Activated T-helper 2 cell treated with anti-CD3 and anti-CD28 coated beads, Interferon-gamma antibody, Interleukin-2, Interleukin-4, amounts not matched to agents 10 μg/mL and 5 μg/mL and 100 μg/mL, durations not matched to agents 14 hours and 24 hours and 36 hours (primary cell): ENCODE measurements around the gene HAND1. TPM values are rescaled to one million over a fixed set of nuclear protein-coding genes. Genes with fewer than 3 reads are reported as not detected.

ENCODE experiments used
- DNase-seq: peaks from one replicate; pipeline ENCODE4 v3.0.0; 2021; ENCODE audit warnings: low spot score
- H3K27ac Mint-ChIP-seq: one replicate; pipeline ENCODE4 v1.8.0; 2021; ENCODE audit warnings: mixed read lengths
- H3K27me3 Mint-ChIP-seq: one replicate; pipeline ENCODE4 v1.8.0; 2021; ENCODE audit warnings: low read depth, mixed read lengths
- H3K36me3 Mint-ChIP-seq: one replicate; pipeline ENCODE4 v1.8.0; 2021; ENCODE audit warnings: low read depth, mixed read lengths
- H3K4me1 Mint-ChIP-seq: one replicate; pipeline ENCODE4 v1.8.0; 2021; ENCODE audit warnings: low read depth, mixed read lengths
- H3K4me3 Mint-ChIP-seq: one replicate; pipeline ENCODE4 v1.8.0; 2021; ENCODE audit warnings: low read depth, mild to moderate bottlenecking, moderate library complexity, mixed read lengths
- H3K9me3 Mint-ChIP-seq: one replicate; pipeline ENCODE4 v1.8.0; 2021; ENCODE audit warnings: mixed read lengths
- intact Hi-C: fragments of 100-400 bp; cut with micrococcal nuclease; formaldehyde crosslinking; loops from one replicate; pipeline ENCODE4 v1.15.1; 2023
- total RNA-seq: library from RNA; stranded (reverse); gene quantifications from 2 replicates; pipeline ENCODE4 v1.2.3, GENCODE V29; 2022

The HAND1 gene
- total RNA-seq, 1 donor from 2014 or later, result not detected

- H3K36me3 Mint-ChIP-seq, result peaks cover 5% of the 10 kb centered on the region
- H3K27me3 Mint-ChIP-seq, result peaks cover 82% of the 10 kb centered on the region
- no peak overlapping the region for H3K27ac Mint-ChIP-seq
- intact Hi-C loops, result loop anchor here (5.0 kb wide), 1 partner anchor 1253 kb away; no protein-coding TSS in a partner anchor
- no peak overlapping the region for H3K4me3 Mint-ChIP-seq
- H3K9me3 Mint-ChIP-seq, result peaks cover 3% of the 10 kb centered on the region
- H3K4me1 Mint-ChIP-seq, result peaks cover 16% of the 10 kb centered on the region
- DNase-seq, result no peak
Observed at GRCh38 chr5:154474396-154475334, 3.4 kb downstream of the HAND1 start.

- Mint-ChIP-seq H3K9me3 (peaks cover 3% of the 10 kb centered on the region), H3K27me3 (peaks cover 75% of the 10 kb centered on the region), H3K4me1 (peaks cover 16% of the 10 kb centered on the region), H3K4me3 (no peak overlapping the region), H3K36me3 (peaks cover 5% of the 10 kb centered on the region), H3K27ac (no peak overlapping the region)
- DNase-seq, result no peak
- intact Hi-C loops, result loop anchor here (1.0 kb wide), 1 partner anchor 8 kb away; no protein-coding TSS in a partner anchor
Observed at GRCh38 chr5:154473581-154474283, 4.3 kb downstream of the HAND1 start.

GRCh38 chr5:154472871-154473580 is 5.0 kb downstream of the HAND1 start:
- H3K4me1 Mint-ChIP-seq, result peaks cover 16% of the 10 kb centered on the region
- peaks cover 77% of the 10 kb centered on the region for H3K27me3 Mint-ChIP-seq
- intact Hi-C loops, result loop anchor here (1.0 kb wide), 1 partner anchor 8 kb away; no protein-coding TSS in a partner anchor
- H3K4me3 Mint-ChIP-seq, result no peak overlapping the region
- no peak overlapping the region for H3K27ac Mint-ChIP-seq
- peaks cover 3% of the 10 kb centered on the region for H3K9me3 Mint-ChIP-seq
- no peak for DNase-seq
- peaks cover 5% of the 10 kb centered on the region for H3K36me3 Mint-ChIP-seq

- Mint-ChIP-seq H3K27ac (no peak overlapping the region), H3K36me3 (no peaks in the 10 kb centered on the region), H3K4me1 (peaks cover 11% of the 10 kb centered on the region), H3K27me3 (peaks cover 72% of the 10 kb centered on the region), H3K4me3 (no peak overlapping the region), H3K9me3 (no peaks in the 10 kb centered on the region)
- intact Hi-C loops, result loop anchor here (2.0 kb wide), 1 partner anchor 16 kb away; no protein-coding TSS in a partner anchor
- no peak for DNase-seq
Observed at GRCh38 chr5:154470947-154471870, 6.8 kb downstream of the HAND1 start.

GRCh38 chr5:154470137-154470536 is 7.9 kb downstream of the HAND1 start:
- no peaks in the 10 kb centered on the region for H3K9me3 Mint-ChIP-seq
- H3K27me3 Mint-ChIP-seq, result peaks cover 66% of the 10 kb centered on the region
- H3K27ac Mint-ChIP-seq, result no peak overlapping the region
- H3K36me3 Mint-ChIP-seq, result no peaks in the 10 kb centered on the region
- intact Hi-C loops, result loop anchor here (2.0 kb wide), 1 partner anchor 17 kb away; no protein-coding TSS in a partner anchor
- peaks cover 10% of the 10 kb centered on the region for H3K4me1 Mint-ChIP-seq
- no peak for DNase-seq
- H3K4me3 Mint-ChIP-seq, result no peak overlapping the region

- H3K27me3 Mint-ChIP-seq, result peaks cover 49% of the 10 kb centered on the region
- peak; percentile 53 for DNase-seq
- H3K4me3 Mint-ChIP-seq, result no peak overlapping the region
- H3K9me3 Mint-ChIP-seq, result no peaks in the 10 kb centered on the region
- no peaks in the 10 kb centered on the region for H3K36me3 Mint-ChIP-seq
- intact Hi-C loops, result loop anchor here (1.0 kb wide), 1 partner anchor 142 kb away; no protein-coding TSS in a partner anchor
- H3K4me1 Mint-ChIP-seq, result peaks cover 2% of the 10 kb centered on the region
- H3K27ac Mint-ChIP-seq, result no peak overlapping the region
Observed at GRCh38 chr5:154467655-154468354, 10.2 kb downstream of the HAND1 start.

GRCh38 chr5:154466671-154467070 is 11.4 kb downstream of the HAND1 start:
- no peak for DNase-seq
- H3K9me3 Mint-ChIP-seq, result no peaks in the 10 kb centered on the region
- peaks cover 2% of the 10 kb centered on the region for H3K4me1 Mint-ChIP-seq
- H3K4me3 Mint-ChIP-seq, result no peak overlapping the region
- no peak overlapping the region for H3K27ac Mint-ChIP-seq
- intact Hi-C loops, result loop anchor here (1.0 kb wide), 1 partner anchor 144 kb away; no protein-coding TSS in a partner anchor
- H3K27me3 Mint-ChIP-seq, result peaks cover 39% of the 10 kb centered on the region
- H3K36me3 Mint-ChIP-seq, result no peaks in the 10 kb centered on the region

GRCh38 chr5:154466147-154466546 is 11.9 kb downstream of the HAND1 start:
- no peak overlapping the region for H3K4me3 Mint-ChIP-seq
- no peak for DNase-seq
- peaks cover 2% of the 10 kb centered on the region for H3K4me1 Mint-ChIP-seq
- no peaks in the 10 kb centered on the region for H3K36me3 Mint-ChIP-seq
- H3K27me3 Mint-ChIP-seq, result peaks cover 33% of the 10 kb centered on the region
- H3K9me3 Mint-ChIP-seq, result no peaks in the 10 kb centered on the region
- no peak overlapping the region for H3K27ac Mint-ChIP-seq
- intact Hi-C loops, result no loop called here

GRCh38 chr5:154465169-154465568 is 12.9 kb downstream of the HAND1 start:
- intact Hi-C loops, result no loop called here
- Mint-ChIP-seq H3K27me3 (peaks cover 24% of the 10 kb centered on the region), H3K9me3 (no peaks in the 10 kb centered on the region), H3K4me3 (no peak overlapping the region), H3K36me3 (no peaks in the 10 kb centered on the region), H3K27ac (no peak overlapping the region), H3K4me1 (no peaks in the 10 kb centered on the region)
- no peak for DNase-seq

GRCh38 chr5:154464438-154464837 is 13.6 kb downstream of the HAND1 start:
- H3K9me3 Mint-ChIP-seq, result no peaks in the 10 kb centered on the region
- H3K4me3 Mint-ChIP-seq, result no peak overlapping the region
- H3K4me1 Mint-ChIP-seq, result no peaks in the 10 kb centered on the region
- no peak overlapping the region for H3K27ac Mint-ChIP-seq
- H3K27me3 Mint-ChIP-seq, result peaks cover 20% of the 10 kb centered on the region
- intact Hi-C loops, result no loop called here
- H3K36me3 Mint-ChIP-seq, result no peaks in the 10 kb centered on the region
- DNase-seq, result no peak

- DNase-seq, result no peak
- Mint-ChIP-seq H3K9me3 (no peaks in the 10 kb centered on the region), H3K4me1 (peaks cover under 1% of the 10 kb centered on the region), H3K27ac (no peak overlapping the region), H3K27me3 (peaks cover 10% of the 10 kb centered on the region), H3K4me3 (no peak overlapping the region), H3K36me3 (peaks cover 14% of the 10 kb centered on the region)
- intact Hi-C loops, result no loop called here
Observed at GRCh38 chr5:154461531-154461930, 16.5 kb downstream of the HAND1 start.
